GM21825 (cell line): ENCODE data around the gene RBP2.

Experiments used
- ATAC-seq: cut with Tn5 transposase; IDR thresholded peaks from one replicate; pipeline ENCODE4 v1.9.1; 2021; ENCODE audit warnings: mild to moderate bottlenecking, moderate library complexity; ENCODE audit not compliant: unreplicated experiment

The RBP2 gene

GRCh38 chr3:139476348-139476747, at the start of gene RBP2:
RBP2 (minus strand) TSS chr3:139476516; CDS start chr3:139476459, 57 bp downstream.
- ATAC-seq, result no peak

GRCh38 chr3:139524841-139525636, 48.7 kb upstream of the RBP2 start:
- ATAC-seq, result no peak

GRCh38 chr3:139523718-139524117, 47.4 kb upstream of the RBP2 start:
- no peak for ATAC-seq

- ATAC-seq, result no peak
These were observed 46.9 kb upstream of the RBP2 start for GRCh38 chr3:139523166-139523565.

- ATAC-seq, result no peak
These were observed 46.1 kb upstream of the RBP2 start for GRCh38 chr3:139522421-139522820.

- no peak for ATAC-seq
These were observed 45.5 kb upstream of the RBP2 start for GRCh38 chr3:139521816-139522215.

GRCh38 chr3:139521144-139521543, 44.8 kb upstream of the RBP2 start:
- no peak for ATAC-seq

GRCh38 chr3:139519998-139520737, 43.9 kb upstream of the RBP2 start:
- ATAC-seq, result no peak

GRCh38 chr3:139518926-139519842, 42.9 kb upstream of the RBP2 start:
- ATAC-seq, result no peak

GRCh38 chr3:139518306-139518705, 42.0 kb upstream of the RBP2 start:
- ATAC-seq, result no peak

- no peak for ATAC-seq
These were observed 41.2 kb upstream of the RBP2 start for GRCh38 chr3:139517321-139518065.

GRCh38 chr3:139514741-139515140, 38.4 kb upstream of the RBP2 start:
- no peak for ATAC-seq

- ATAC-seq, result no peak
These were observed 33.3 kb upstream of the RBP2 start for GRCh38 chr3:139509631-139510030.

- no peak for ATAC-seq
These were observed 30.4 kb upstream of the RBP2 start for GRCh38 chr3:139506766-139507165.

GRCh38 chr3:139505829-139506386, 29.6 kb upstream of the RBP2 start:
- no peak for ATAC-seq

- no peak for ATAC-seq
These were observed 23.2 kb upstream of the RBP2 start for GRCh38 chr3:139499536-139499935.

- ATAC-seq, result no peak
These were observed 17.6 kb upstream of the RBP2 start for GRCh38 chr3:139493826-139494385.

- ATAC-seq, result no peak
These were observed 15.7 kb upstream of the RBP2 start for GRCh38 chr3:139491966-139492365.

GRCh38 chr3:139491027-139491700, 14.8 kb upstream of the RBP2 start:
- ATAC-seq, result no peak
